Effector memory CD8-positive, alpha-beta T cell (primary cell): ENCODE data around the gene TYMP.

Experiments
- ATAC-seq: fragments of 150-1000 bp; cut with Tn5 transposase; replicated peaks from 2 replicates; pipeline ENCODE4 v1.10.0; 2021; ENCODE audit warnings: mild to moderate bottlenecking, moderate library complexity
- DNase-seq, 3 experiments: peaks; one replicate each; pipeline ENCODE4 v3.0.0; 2021
- H3K27ac Mint-ChIP-seq, 2 donors: one replicate each; pipeline ENCODE4 v1.8.0; 2022; ENCODE audit warnings: mild to moderate bottlenecking in 2 of 2, mixed read lengths in 2 of 2, moderate library complexity in 2 of 2
- H3K27me3 Mint-ChIP-seq, 2 donors: one replicate each; pipeline ENCODE4 v1.8.0; 2022; ENCODE audit warnings: mixed read lengths in 2 of 2
- H3K36me3 Mint-ChIP-seq: one replicate; pipeline ENCODE4 v1.8.0; 2022; ENCODE audit warnings: mild to moderate bottlenecking, moderate library complexity, mixed read lengths; ENCODE audit not compliant: insufficient read depth
- H3K4me1 Mint-ChIP-seq, 2 donors: one replicate each; pipeline ENCODE4 v1.8.0; 2022; ENCODE audit warnings: low read depth in 2 of 2, mixed read lengths in 2 of 2
- H3K4me3 Mint-ChIP-seq, 2 donors: one replicate each; pipeline ENCODE4 v1.8.0; 2022; ENCODE audit warnings: mild to moderate bottlenecking in 2 of 2, mixed read lengths in 2 of 2, moderate library complexity in 2 of 2
- H3K9me3 Mint-ChIP-seq, 2 donors: one replicate each; pipeline ENCODE4 v1.8.0; 2022; ENCODE audit warnings: mixed read lengths in 2 of 2
- total RNA-seq, 9 experiments: gene quantifications; one replicate each; lab custom pipeline; 2026; lab: John Stamatoyannopoulos, UW

Gene TYMP, protein sequence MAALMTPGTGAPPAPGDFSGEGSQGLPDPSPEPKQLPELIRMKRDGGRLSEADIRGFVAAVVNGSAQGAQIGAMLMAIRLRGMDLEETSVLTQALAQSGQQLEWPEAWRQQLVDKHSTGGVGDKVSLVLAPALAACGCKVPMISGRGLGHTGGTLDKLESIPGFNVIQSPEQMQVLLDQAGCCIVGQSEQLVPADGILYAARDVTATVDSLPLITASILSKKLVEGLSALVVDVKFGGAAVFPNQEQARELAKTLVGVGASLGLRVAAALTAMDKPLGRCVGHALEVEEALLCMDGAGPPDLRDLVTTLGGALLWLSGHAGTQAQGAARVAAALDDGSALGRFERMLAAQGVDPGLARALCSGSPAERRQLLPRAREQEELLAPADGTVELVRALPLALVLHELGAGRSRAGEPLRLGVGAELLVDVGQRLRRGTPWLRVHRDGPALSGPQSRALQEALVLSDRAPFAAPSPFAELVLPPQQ
- 9.3 to 91.8 (median 17.8) reads per million in 9 experiments for total RNA-seq

DNA sequence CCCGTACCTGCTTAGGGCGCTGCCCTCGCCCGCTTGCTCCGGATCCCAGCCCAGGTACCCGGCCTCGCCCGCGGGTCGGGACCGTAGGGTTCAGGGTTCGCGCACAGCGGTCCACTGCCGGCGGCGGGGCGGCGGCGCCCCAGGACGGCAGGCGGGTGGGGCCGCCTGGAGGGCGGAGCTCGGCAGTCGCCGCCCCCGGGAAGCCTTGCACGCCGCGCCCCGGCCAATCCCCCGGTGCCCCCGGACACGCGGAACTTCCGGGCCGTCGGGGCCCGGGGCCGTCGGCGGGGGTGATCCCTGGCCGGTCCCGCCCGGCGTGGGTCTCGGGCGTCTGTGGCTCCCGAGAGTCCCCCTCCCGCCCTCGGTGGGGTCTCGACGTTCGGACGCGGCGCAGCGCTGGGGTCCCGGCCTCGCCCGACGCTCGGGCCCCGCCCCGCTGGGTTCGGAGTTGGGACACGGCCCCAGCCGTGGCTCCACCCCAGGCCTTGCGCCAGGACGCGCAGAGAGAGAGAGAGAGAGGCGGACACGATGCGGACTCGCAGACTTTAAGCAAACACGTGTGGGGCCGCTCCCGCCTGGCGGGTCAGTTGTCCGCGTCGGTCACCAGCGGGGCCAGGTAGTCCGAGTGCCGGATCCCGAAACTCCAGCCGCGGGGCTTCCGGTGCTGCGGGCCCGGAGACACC, at the start of gene TYMP:
Gene TYMP, minus strand, starts transcription at position 116 of the 683 bp plus-strand sequence. CDS start 303 bp downstream, outside the sequence.
- H3K9me3 Mint-ChIP-seq, result no peaks in the 10 kb centered on the region
- peaks cover 30 to 34% of the 10 kb centered on the region in 2 donors for H3K4me1 Mint-ChIP-seq
- peaks cover 36% of the 10 kb centered on the region for H3K36me3 Mint-ChIP-seq
- no peaks in the 10 kb centered on the region for H3K27me3 Mint-ChIP-seq
- H3K4me3 Mint-ChIP-seq, result peak within 1 kb of the TSS; percentile 86 to 96
- ATAC-seq (peak; percentile 7), DNase-seq (peak; percentile 45 to 54 (median 51))
- peak within 1 kb of the TSS; percentile 94 to 99 for H3K27ac Mint-ChIP-seq

DNA sequence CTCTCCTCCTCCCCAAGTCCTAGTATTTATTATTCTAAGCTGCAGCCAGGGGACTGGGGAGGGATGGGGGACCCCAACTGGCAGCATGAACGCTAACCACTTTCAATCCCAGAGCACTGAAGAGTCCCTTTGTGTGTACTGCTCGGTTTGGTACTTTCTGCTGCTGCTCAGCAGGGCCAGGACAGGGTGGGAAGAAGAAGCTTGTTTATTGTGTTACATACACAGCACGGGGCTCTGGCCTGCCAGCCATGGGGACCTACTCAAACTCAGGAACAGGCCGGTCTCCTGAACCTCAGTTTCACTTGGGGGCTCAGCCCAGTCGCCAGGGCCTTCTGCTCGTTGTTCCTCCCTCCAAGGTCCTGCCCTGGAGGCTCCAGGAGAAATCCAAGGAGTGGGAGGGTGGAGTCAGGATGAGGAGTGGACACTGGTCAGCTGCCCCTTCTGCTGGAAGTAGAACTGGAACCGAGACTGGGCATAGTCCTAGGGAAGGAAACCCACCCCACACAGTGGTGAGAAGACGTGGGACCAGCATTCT, 49.0 kb upstream of the TYMP start:
- peaks cover 26% of the 10 kb centered on the region for H3K36me3 Mint-ChIP-seq
- no peaks in the 10 kb centered on the region for H3K27me3 Mint-ChIP-seq
- ATAC-seq (no peak), DNase-seq (no peak)
- peaks cover 5 to 15% of the 10 kb centered on the region in 2 donors for H3K4me1 Mint-ChIP-seq
- H3K4me3 Mint-ChIP-seq, result no peak overlapping the region
- H3K9me3 Mint-ChIP-seq, result no peaks in the 10 kb centered on the region
- H3K27ac Mint-ChIP-seq, result no peak overlapping the region

DNA sequence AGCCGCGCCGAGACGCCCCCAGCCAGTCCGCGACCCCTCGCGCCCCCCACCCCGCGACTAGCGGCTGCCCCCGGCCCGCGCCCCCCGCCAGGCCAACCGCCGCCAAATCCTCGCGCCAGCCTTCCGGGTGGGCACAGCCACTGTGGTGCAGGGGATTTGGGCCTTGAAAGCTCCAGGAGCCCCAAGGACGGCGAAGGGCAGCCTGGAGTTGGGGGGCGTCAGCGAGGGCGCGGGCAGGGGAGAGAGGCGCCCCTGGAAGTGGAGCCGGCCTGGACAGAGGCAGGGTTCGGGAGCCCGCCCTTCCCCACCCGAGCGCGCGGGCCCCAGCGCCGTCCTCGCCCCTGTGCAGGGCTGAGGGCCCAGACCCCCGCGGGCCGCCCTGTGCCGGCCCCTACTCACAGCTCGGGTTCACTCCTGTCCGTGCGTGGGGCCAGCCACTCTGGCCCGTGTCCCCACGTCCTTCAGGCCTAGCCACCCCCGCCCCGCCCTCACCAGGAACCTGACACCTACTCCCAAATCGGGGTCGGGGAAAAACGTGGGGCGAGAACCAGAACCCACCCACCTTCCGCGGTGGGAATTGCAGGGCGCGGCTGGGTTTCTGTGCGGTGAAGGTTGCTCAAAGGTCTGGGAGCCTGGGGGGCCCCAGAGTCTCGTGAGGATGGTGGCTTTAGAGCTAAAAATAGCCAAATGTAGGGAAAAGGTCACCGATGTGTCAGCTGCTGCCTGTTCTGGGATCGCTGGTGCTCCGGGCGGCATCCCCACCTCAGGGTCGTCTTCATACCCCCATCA, 48.4 kb upstream of the TYMP start, which contains the start of gene CPT1B:
Gene CPT1B, minus strand, starts transcription at position 441 of the 789 bp plus-strand sequence. CDS start 512 bp downstream, outside the sequence.
- no peaks in the 10 kb centered on the region for H3K27me3 Mint-ChIP-seq
- ATAC-seq, result no peak
- no peak within 1 kb of the TSS for H3K27ac Mint-ChIP-seq
- H3K4me3 Mint-ChIP-seq, result no peak within 1 kb of the TSS
- DNase-seq, result no peak
- H3K9me3 Mint-ChIP-seq, result no peaks in the 10 kb centered on the region
- peaks cover 0 to 9% of the 10 kb centered on the region in 2 donors for H3K4me1 Mint-ChIP-seq
- H3K36me3 Mint-ChIP-seq, result peaks cover 21% of the 10 kb centered on the region

DNA sequence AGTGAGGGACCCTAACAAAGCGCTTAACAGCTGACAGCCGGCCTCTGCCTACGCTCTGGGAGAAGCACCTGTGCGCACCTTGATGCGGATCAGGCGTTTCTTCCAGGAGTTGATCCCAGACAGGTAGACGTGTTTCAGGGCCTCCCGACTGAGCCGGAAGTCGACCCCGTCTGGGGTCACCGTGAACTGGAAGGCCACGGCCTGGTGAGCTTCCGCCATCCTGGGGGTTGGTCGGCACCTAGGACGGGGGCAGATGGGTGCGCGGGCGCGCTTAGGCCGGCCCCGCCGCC, 47.8 kb upstream of the TYMP start:
- peaks cover 3 to 9% of the 10 kb centered on the region in 2 donors for H3K4me1 Mint-ChIP-seq
- peaks cover 16% of the 10 kb centered on the region for H3K36me3 Mint-ChIP-seq
- no peaks in the 10 kb centered on the region for H3K27me3 Mint-ChIP-seq
- no peak overlapping the region for H3K4me3 Mint-ChIP-seq
- no peak overlapping the region for H3K27ac Mint-ChIP-seq
- ATAC-seq, result no peak
- DNase-seq, result no peak
- no peaks in the 10 kb centered on the region for H3K9me3 Mint-ChIP-seq

DNA sequence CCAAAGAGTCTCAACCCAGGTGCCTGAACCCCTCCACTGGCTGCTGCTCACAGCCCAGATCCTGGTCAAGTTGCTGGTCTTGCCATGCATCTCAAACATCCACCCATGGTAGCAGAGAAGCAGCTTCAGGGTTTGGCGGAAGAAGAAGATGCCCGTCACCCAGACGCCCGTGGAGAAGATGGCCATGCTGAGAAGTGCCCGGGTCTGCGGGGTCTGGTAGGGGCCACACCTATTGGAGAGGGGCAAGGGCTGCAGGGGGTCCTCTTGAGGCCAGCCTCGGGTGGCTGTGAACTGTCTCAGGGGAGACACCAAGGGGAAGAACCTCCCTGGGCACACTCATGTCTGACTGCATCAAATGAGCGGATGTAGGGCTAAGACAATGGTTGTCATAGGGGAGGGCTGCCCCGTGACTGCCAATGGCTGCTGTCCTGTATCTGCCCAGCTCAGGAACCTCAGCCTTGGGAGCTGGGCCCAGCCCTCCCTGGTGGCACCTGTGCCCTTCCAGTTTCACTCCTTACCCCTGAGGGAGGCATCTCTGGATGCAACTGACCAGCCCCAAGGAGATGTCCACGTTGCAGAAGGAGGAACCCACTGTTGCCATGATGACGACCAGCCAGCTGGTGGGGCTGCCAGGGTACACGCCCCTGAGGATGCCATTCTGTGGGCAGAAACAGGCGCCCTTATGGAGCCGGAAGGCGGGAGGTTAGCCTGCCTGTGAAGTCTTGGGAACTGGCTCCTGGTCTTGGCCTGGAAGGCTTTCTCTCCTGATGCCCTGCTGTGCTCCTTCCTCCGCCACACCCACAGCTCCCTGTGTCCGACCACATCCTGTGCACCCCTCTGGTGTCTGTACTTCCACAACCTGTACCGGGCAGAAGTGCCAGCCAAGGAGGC, 47.2 kb upstream of the TYMP start:
- DNase-seq (no peak), ATAC-seq (no peak)
- Mint-ChIP-seq H3K36me3 (peaks cover 16% of the 10 kb centered on the region), H3K27me3 (no peaks in the 10 kb centered on the region), H3K4me3 (no peak overlapping the region), H3K4me1 (peaks cover 4 to 9% of the 10 kb centered on the region in 2 donors), H3K9me3 (no peaks in the 10 kb centered on the region), H3K27ac (no peak overlapping the region)

DNA sequence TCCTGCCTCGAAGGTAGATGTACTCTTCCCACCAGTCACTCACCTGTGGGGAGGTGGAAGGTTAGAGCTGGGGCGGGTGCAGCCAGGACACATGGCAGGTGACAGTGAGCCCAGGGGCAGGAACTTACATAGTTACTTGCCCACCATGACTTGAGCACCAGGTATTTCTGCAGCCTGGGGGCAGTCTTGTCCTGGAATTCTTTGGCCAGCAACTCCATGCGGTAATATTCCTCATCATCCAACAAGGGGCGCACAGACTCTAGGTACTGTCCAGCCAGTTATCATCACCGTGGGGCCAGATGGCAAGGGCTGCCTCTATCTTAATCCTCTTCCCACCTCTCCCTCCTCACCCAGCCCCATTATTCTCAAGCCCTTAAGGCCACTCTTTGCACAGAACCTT, 46.3 kb upstream of the TYMP start:
- ATAC-seq (no peak), DNase-seq (no peak)
- Mint-ChIP-seq H3K9me3 (no peaks in the 10 kb centered on the region), H3K4me3 (no peak overlapping the region), H3K36me3 (peaks cover 16% of the 10 kb centered on the region), H3K27ac (no peak overlapping the region), H3K4me1 (peaks cover 4% of the 10 kb centered on the region in 2 donors), H3K27me3 (no peaks in the 10 kb centered on the region)

DNA sequence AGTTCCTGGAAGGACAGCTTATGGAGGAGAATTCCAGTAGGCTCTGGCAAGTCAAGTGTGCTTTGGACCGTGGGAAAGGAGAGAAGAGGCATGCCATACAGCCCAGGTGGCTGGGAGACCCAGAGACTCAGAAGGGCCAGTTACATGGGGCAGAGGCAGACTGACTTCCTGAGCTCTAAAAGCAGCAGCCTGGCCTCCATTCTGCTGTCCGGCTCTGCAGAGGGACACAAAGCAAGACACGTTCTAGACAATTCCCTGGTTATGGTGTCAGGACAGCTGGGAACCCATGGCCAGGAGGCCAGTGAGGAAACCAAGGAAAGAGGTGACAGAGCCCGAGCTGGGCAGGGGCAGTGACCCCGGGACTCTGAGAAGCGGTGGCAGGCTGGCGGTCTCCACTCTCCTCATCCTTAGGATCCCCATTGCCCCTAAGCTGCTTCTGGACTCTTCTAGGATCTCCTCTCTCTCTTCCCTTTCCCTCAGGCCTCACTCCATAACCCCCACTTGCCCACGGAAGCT, 45.7 kb upstream of the TYMP start:
- ATAC-seq (no peak), DNase-seq (no peak)
- H3K27ac Mint-ChIP-seq, result no peak overlapping the region
- no peaks in the 10 kb centered on the region for H3K27me3 Mint-ChIP-seq
- H3K4me3 Mint-ChIP-seq, result no peak overlapping the region
- peaks cover 17% of the 10 kb centered on the region for H3K36me3 Mint-ChIP-seq
- H3K9me3 Mint-ChIP-seq, result no peaks in the 10 kb centered on the region
- H3K4me1 Mint-ChIP-seq, result peaks cover 4% of the 10 kb centered on the region in 2 donors

DNA sequence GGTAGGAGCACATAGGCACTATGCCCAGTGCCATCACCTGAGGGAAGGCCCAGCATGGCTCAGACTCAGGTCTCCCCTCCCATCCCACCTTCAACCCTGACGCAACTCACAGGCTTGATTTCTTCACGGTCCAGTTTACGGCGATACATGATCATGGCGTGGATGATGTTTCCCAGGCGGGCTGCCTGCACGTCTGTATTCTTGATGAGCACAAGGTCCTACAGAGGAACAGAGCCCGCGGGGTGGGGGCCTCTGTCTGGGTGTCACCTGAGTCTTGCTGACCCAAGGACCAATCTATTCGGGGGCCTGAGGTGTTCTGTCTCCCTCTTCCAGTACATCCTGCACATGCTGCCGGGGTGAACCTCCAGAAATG, 44.6 kb upstream of the TYMP start:
- Mint-ChIP-seq H3K9me3 (no peaks in the 10 kb centered on the region), H3K36me3 (peaks cover 24% of the 10 kb centered on the region), H3K27ac (no peak overlapping the region), H3K4me1 (peaks cover 3 to 4% of the 10 kb centered on the region in 2 donors), H3K27me3 (no peaks in the 10 kb centered on the region), H3K4me3 (no peak overlapping the region)
- DNase-seq (no peak), ATAC-seq (no peak)

DNA sequence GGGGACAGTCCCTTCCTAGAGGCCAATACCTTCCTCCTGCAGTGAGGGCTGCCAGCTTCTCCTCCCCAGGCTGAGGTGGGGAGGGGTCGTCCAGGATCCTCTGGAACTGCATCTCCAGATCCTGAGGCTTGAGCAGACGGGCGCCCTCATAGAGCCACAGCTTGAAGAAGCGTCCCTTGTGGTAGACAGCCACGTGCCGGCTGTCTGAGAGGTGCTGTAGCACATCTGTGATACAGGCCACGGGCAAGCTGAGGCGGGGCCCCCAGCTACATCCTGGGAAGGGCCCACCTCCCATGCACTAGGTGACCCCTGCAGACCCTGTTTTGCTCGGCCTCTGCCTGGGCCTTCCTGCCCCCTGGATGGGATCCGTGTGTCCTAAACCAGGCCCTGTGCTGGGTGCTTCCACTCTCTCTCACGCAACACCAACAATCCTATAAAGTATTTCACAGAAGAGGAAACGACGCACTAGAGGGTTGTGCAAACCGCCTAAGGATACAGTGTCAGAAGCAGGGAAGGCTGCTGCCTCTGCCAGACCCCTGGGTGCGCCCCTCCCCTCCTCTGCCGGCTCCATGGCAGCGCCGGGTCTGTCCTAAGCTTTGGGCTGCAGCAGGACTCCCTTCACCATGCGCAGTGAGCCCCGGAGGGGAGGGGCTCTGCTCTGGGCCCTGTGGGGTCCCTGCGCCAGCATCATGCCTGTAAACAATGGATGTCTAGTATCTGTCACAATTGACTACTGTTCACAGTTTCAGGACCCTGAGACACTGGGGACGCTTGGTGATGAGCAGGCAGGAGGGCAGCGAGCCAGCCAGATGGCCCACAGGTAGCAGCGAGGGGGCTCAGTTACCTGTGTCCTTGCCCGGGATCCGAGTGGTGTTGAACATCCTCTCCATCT, 43.9 kb upstream of the TYMP start:
- ATAC-seq (no peak), DNase-seq (no peak)
- peaks cover 3 to 4% of the 10 kb centered on the region in 2 donors for H3K4me1 Mint-ChIP-seq
- no peaks in the 10 kb centered on the region for H3K9me3 Mint-ChIP-seq
- no peak overlapping the region for H3K27ac Mint-ChIP-seq
- no peaks in the 10 kb centered on the region for H3K27me3 Mint-ChIP-seq
- no peak overlapping the region for H3K4me3 Mint-ChIP-seq
- peaks cover 28% of the 10 kb centered on the region for H3K36me3 Mint-ChIP-seq

DNA sequence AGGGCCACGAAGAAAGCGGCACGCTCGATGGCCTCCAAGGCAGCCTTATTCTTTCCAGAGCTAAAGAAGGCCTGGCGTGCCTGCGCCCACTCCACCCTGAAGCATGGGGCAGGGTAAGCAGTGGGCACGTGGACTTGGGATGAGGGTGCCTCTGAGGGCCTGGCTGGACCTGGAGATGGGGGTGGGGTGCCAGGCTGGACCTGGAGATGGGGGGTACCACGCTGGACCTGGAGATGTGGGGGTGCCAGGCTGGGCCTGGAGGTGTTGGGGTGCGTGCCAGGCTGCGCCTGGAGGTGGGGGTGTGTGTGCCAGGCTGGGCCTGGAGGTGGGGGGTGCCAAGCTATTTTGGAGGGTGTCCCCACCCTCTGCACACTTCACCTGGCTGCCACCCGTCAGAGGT, 43.2 kb upstream of the TYMP start:
- Mint-ChIP-seq H3K9me3 (no peaks in the 10 kb centered on the region), H3K27ac (peak overlapping the region in 1 of 2 donors; percentile 67), H3K36me3 (peaks cover 28% of the 10 kb centered on the region), H3K4me3 (no peak overlapping the region), H3K4me1 (peaks cover 3 to 4% of the 10 kb centered on the region in 2 donors), H3K27me3 (no peaks in the 10 kb centered on the region)
- DNase-seq (no peak), ATAC-seq (no peak)

DNA sequence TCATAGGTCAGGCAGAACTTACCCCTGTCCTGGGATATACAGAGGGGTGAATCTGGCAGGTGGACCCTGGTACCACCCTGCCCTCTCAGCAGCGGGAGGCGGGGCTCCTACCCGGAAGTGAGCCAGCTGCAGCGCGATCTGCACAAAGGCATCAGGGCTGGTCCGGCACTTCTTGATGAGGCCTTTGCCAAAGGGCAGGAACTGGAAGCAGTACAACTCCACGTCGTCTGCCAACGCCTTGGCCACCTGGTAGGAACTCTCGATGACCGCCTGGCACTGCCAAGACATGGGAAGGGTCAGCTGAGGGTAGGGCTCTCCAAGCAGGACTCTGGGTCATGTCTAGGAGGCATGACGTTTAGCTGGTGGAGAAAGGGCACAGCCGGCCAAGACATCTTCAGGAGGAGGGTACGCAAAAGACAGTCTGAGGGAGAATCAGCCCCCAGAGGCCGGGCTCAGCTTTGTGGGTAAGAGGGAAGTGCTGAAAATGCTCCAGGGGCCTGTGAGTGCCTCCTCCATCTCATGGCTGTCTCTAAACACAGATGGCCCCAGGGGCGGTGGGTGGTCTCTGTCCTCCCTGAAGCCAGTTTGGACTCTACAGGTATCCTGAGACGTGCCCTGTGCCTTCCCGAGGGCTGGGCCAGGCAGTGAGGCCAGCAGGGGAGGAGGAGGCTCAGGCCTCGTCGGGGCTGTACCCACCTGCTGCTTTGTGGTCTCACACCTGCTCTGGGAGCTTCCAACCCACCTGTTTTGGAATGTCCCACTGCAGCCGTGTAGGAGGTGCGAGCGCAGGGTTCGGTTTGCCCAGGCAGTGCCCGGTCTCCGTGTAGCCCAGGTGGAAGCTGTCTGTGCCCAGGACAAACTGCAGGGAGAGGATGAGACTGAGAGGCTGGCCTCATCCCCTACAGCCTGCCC, 41.7 kb upstream of the TYMP start:
- peaks cover 30% of the 10 kb centered on the region for H3K36me3 Mint-ChIP-seq
- no peaks in the 10 kb centered on the region for H3K9me3 Mint-ChIP-seq
- ATAC-seq, result no peak
- peaks cover 0 to 4% of the 10 kb centered on the region in 2 donors for H3K4me1 Mint-ChIP-seq
- H3K4me3 Mint-ChIP-seq, result no peak overlapping the region
- no peak for DNase-seq
- H3K27me3 Mint-ChIP-seq, result no peaks in the 10 kb centered on the region
- H3K27ac Mint-ChIP-seq, result no peak overlapping the region
